GM23338 (cell line): Measurements from ENCODE around the gene PCBP3. TPM values are rescaled to one million over a fixed set of nuclear protein-coding genes. Genes with fewer than 3 reads are reported as not detected.
"Not testable (repeated sequence)": the region's sequence is repeated elsewhere in the genome, so short reads cannot be mapped to it uniquely, and the experiment has no call there.

Experiments
- ATAC-seq: fragments of 200-7000 bp; cut with Tn5 transposase; 3 replicates; pipeline ENCODE4 v1.9.1; 2020
- DNase-seq: peaks from one replicate; pipeline ENCODE4 v3.0.0-alpha.2; 2015; ENCODE audit warnings: low spot score
- H2AFZ ChIP-seq: fragments of 200-600 bp; sonication (generic); 2 replicates; pipeline ENCODE4 v1.8.0; 2016; ENCODE audit warnings: antibody characterized with exemption, mild to moderate bottlenecking, moderate library complexity
- H3F3A ChIP-seq: fragments of 200-600 bp; sonication (generic); replicated peaks from 2 replicates; pipeline ENCODE4 v1.8.0; 2017; ENCODE audit warnings: antibody characterized with exemption, mixed run types, low read depth
- H3K27ac ChIP-seq: fragments of 200-600 bp; sonication (generic); 2 replicates; pipeline ENCODE4 v1.6.1; 2016; ENCODE audit warnings: low read depth
- H3K27me3 ChIP-seq: fragments of 200-600 bp; sonication (generic); 2 replicates; pipeline ENCODE4 v1.8.0; 2016; ENCODE audit warnings: mild to moderate bottlenecking, mixed run types, moderate library complexity; ENCODE audit not compliant: insufficient read depth
- H3K36me3 ChIP-seq: fragments of 200-600 bp; sonication (generic); 2 replicates; pipeline ENCODE4 v1.8.0; 2016; ENCODE audit warnings: mild to moderate bottlenecking; ENCODE audit not compliant: insufficient read depth
- H3K4me1 ChIP-seq: fragments of 200-600 bp; sonication (generic); 2 replicates; pipeline ENCODE4 v1.8.0; 2016; ENCODE audit warnings: mild to moderate bottlenecking, moderate library complexity; ENCODE audit not compliant: insufficient read depth
- H3K4me2 ChIP-seq: fragments of 200-600 bp; sonication (generic); 2 replicates; pipeline ENCODE4 v1.7.1; 2017; ENCODE audit warnings: mixed run types
- H3K4me3 ChIP-seq: fragments of 200-600 bp; sonication (generic); 2 replicates; pipeline ENCODE4 v1.6.1; 2016; ENCODE audit warnings: mixed run types
- H3K79me2 ChIP-seq: fragments of 200-600 bp; sonication (generic); replicated peaks from 2 replicates; pipeline ENCODE4 v1.8.0; 2017; ENCODE audit warnings: mild to moderate bottlenecking; ENCODE audit not compliant: insufficient read depth
- H3K9me2 ChIP-seq: fragments of 200-600 bp; sonication (generic); 2 replicates; pipeline ENCODE4 v1.8.0; 2017; ENCODE audit not compliant: insufficient read depth
- H4K20me1 ChIP-seq: fragments of 200-600 bp; sonication (generic); replicated peaks from 2 replicates; pipeline ENCODE4 v1.8.0; 2017; ENCODE audit warnings: mild to moderate bottlenecking; ENCODE audit not compliant: insufficient read depth
- H3K27ac Mint-ChIP-seq: 2 replicates; pipeline ENCODE4 v1.8.0; 2020; ENCODE audit warnings: inconsistent platforms, mild to moderate bottlenecking, moderate library complexity, mixed read lengths
- H3K27me3 Mint-ChIP-seq: 3 replicates; pipeline ENCODE4 v1.8.0; 2022; ENCODE audit warnings: low read depth, mild to moderate bottlenecking, moderate library complexity, mixed read lengths, inconsistent platforms; ENCODE audit not compliant: insufficient read depth, poor library complexity
- H3K36me3 Mint-ChIP-seq: 3 replicates; pipeline ENCODE4 v1.8.0; 2021; ENCODE audit warnings: low read depth, mild to moderate bottlenecking, inconsistent platforms, moderate library complexity, mixed read lengths
- H3K4me1 Mint-ChIP-seq: 3 replicates; pipeline ENCODE4 v1.8.0; 2020; ENCODE audit warnings: mild to moderate bottlenecking, inconsistent platforms, mixed read lengths
- H3K4me3 Mint-ChIP-seq: 3 replicates; pipeline ENCODE4 v1.8.0; 2021; ENCODE audit warnings: moderate library complexity, mild to moderate bottlenecking, inconsistent platforms, mixed read lengths
- H3K9me3 Mint-ChIP-seq: 3 replicates; pipeline ENCODE4 v1.8.0; 2020; ENCODE audit warnings: moderate library complexity, mild to moderate bottlenecking, inconsistent platforms, mixed read lengths
- CREB1 ChIP-seq: fragments of 250-450 bp; sonication (Bioruptor Pico); IDR thresholded peaks from 2 replicates; pipeline ENCODE4 v1.5.0; 2020; ENCODE audit warnings: low read depth, mild to moderate bottlenecking, moderate library complexity
- EZH2 ChIP-seq: fragments of 200-600 bp; sonication (generic); IDR thresholded peaks from one replicate; pipeline ENCODE4 v1.8.0; 2017; ENCODE audit warnings: antibody characterized with exemption, mild to moderate bottlenecking, low read depth; ENCODE audit not compliant: unreplicated experiment
- EZH2phosphoT487 ChIP-seq: fragments of 200-600 bp; sonication (generic); IDR thresholded peaks from one replicate; pipeline ENCODE4 v1.8.1; 2018; ENCODE audit warnings: antibody characterized with exemption; ENCODE audit not compliant: unreplicated experiment
- JUNB ChIP-seq: IDR thresholded peaks from one replicate; pipeline ENCODE4 v1.6.1; 2016; ENCODE audit warnings: antibody characterized with exemption; ENCODE audit not compliant: unreplicated experiment
- NANOG ChIP-seq: IDR thresholded peaks from 2 replicates; pipeline ENCODE4 v1.6.1; 2016; ENCODE audit warnings: antibody characterized with exemption, borderline replicate concordance
- POLR2AphosphoS5 ChIP-seq: IDR thresholded peaks from 2 replicates; pipeline ENCODE4 v1.6.1; 2016; ENCODE audit warnings: antibody characterized with exemption, low read depth
- STAT1 ChIP-seq: IDR thresholded peaks from one replicate; pipeline ENCODE4 v1.6.1; 2016; ENCODE audit warnings: antibody characterized with exemption; ENCODE audit not compliant: unreplicated experiment
- ZNF114 ChIP-seq: fragments of 250-450 bp; sonication (Bioruptor Pico); IDR thresholded peaks from 2 replicates; pipeline ENCODE4 v1.5.0; 2020; ENCODE audit warnings: mild to moderate bottlenecking, moderate library complexity
- ZNF331 ChIP-seq: fragments of 250-450 bp; sonication (Bioruptor Pico); IDR thresholded peaks from 2 replicates; pipeline ENCODE4 v1.5.0; 2020; ENCODE audit warnings: low read depth, mild to moderate bottlenecking, moderate library complexity
- polyA plus RNA-seq: library from polyadenylated mRNA; unstranded; fragments of >200 nt; fragmentation: Nextera tagmentation; extraction: Ambion mirVana; gene quantifications from 2 replicates; pipeline ENCODE4 v1.2.1, GENCODE V29; 2016
- total RNA-seq: library from RNA; depleted of rRNA; stranded (reverse); fragments of >200 nt; shearing (Covaris generic); gene quantifications from 2 replicates; pipeline ENCODE4 v1.2.3, GENCODE V29; 2014
- TF ChIP-seq, protein P1 (sequence below), 2 experiments: fragments of 200-600 bp in 1 of 2; sonication (generic) in 1 of 2; conservative IDR thresholded peaks; 2 replicates each; pipeline versions ENCODE4 v1.5.1 to v1.6.1; 2016 to 2017; ENCODE audit warnings: antibody characterized with exemption in 2 of 2, low read depth in 2 of 2, mild to moderate bottlenecking in 2 of 2, moderate library complexity in 1 of 2
- TF ChIP-seq, protein P2 (sequence below): IDR thresholded peaks from 2 replicates; pipeline ENCODE4 v1.6.1; 2016; ENCODE audit warnings: antibody characterized with exemption

The PCBP3 gene
- total and polyA plus RNA-seq, 2 experiments from 2014 or later = 7.1 to 9.1 TPM

DNA sequence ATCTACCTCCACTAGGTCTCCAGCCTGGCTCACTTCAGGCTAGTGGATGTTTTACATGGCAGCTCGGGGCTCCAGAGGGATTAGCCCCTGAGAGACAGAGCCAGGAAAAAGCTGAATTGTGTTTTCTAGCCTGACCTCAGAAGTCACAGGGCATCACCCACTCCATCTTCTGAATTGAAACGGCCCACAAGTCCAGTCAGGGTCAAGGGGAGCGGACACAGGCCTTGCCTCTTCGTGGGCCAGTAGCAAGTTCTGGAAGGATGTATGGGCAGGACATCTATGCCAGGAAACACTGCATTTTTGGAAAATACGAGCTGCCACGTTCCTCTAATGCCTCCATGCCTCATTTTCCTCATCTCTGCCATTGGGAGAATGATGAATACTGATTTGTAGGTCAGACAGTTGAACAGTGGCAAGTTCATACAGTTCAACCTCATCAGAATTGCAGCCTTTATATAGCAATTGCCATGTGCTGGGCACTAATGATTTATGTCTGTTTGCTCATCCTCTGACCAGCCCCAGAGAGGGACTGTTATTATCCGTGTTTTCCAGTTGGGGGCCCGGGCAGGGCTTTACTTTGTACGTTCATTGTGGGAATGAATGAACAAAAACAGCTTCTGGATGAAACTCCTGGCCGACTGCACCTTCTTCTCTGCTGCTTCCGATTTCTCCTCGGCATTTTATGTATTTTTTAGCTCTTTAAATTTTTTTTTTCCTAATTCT is 23.2 kb upstream of the PCBP3 start (continued):
- TF ChIP-seq, protein P1, sequence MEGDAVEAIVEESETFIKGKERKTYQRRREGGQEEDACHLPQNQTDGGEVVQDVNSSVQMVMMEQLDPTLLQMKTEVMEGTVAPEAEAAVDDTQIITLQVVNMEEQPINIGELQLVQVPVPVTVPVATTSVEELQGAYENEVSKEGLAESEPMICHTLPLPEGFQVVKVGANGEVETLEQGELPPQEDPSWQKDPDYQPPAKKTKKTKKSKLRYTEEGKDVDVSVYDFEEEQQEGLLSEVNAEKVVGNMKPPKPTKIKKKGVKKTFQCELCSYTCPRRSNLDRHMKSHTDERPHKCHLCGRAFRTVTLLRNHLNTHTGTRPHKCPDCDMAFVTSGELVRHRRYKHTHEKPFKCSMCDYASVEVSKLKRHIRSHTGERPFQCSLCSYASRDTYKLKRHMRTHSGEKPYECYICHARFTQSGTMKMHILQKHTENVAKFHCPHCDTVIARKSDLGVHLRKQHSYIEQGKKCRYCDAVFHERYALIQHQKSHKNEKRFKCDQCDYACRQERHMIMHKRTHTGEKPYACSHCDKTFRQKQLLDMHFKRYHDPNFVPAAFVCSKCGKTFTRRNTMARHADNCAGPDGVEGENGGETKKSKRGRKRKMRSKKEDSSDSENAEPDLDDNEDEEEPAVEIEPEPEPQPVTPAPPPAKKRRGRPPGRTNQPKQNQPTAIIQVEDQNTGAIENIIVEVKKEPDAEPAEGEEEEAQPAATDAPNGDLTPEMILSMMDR (conservative IDR thresholded peaks at IDR 0.05; ENCODE audit: low read depth in 2 of 2) = no peak
- no peak for TF ChIP-seq JUNB
- no peak for TF ChIP-seq NANOG
- TF ChIP-seq ZNF114 (CRISPR knock-in tag) = no peak

- not testable (repeated sequence) for H3K4me3 Mint-ChIP-seq, H2AFZ ChIP-seq, H3K4me2 ChIP-seq, H3K4me1 Mint-ChIP-seq, H3K79me2 ChIP-seq, H3F3A ChIP-seq, H3K4me1 ChIP-seq, ATAC-seq, H3K4me3 ChIP-seq, H3K27me3 Mint-ChIP-seq, H3K9me2 ChIP-seq, H3K36me3 Mint-ChIP-seq, H4K20me1 ChIP-seq, H3K27ac Mint-ChIP-seq, H3K27me3 ChIP-seq, H3K27ac ChIP-seq, DNase-seq, H3K9me3 Mint-ChIP-seq, H3K36me3 ChIP-seq
Measured at GRCh38 chr21:45621435-45622331, 21.8 kb upstream of the PCBP3 start.

GRCh38 chr21:45622416-45623097 is 21.0 kb upstream of the PCBP3 start:
- no peaks in the 10 kb centered on the region for H3K4me1 ChIP-seq
- no peaks in the 10 kb centered on the region for H4K20me1 ChIP-seq
- no peak overlapping the region for H3K4me2 ChIP-seq
- no peaks in the 10 kb centered on the region for H3K27me3 ChIP-seq
- ATAC-seq = no peak; the same call in 2 of the 3 replicates
- no peaks in the 10 kb centered on the region for H3K79me2 ChIP-seq
- Mint-ChIP-seq H3K27me3 (peaks cover 6% of the 10 kb centered on the region), H3K36me3 (no peaks in the 10 kb centered on the region), H3K4me3 (no peak overlapping the region), H3K4me1 (peaks cover 6% of the 10 kb centered on the region; the same call in 2 of the 3 replicates), H3K9me3 (peaks cover 6% of the 10 kb centered on the region), H3K27ac (no peak overlapping the region)
- H2AFZ ChIP-seq = no peak overlapping the region
- H3K9me2 ChIP-seq = no peaks in the 10 kb centered on the region
- H3F3A ChIP-seq = no peaks in the 10 kb centered on the region
- no peak overlapping the region for H3K4me3 ChIP-seq
- no peak overlapping the region for H3K27ac ChIP-seq
- no peaks in the 10 kb centered on the region for H3K36me3 ChIP-seq
- DNase-seq = no peak
- TF ChIP-seq STAT1 = no peak
- no peak for TF ChIP-seq CREB1 (CRISPR knock-in tag)
- no peak for TF ChIP-seq EZH2
- TF ChIP-seq, protein P2, sequence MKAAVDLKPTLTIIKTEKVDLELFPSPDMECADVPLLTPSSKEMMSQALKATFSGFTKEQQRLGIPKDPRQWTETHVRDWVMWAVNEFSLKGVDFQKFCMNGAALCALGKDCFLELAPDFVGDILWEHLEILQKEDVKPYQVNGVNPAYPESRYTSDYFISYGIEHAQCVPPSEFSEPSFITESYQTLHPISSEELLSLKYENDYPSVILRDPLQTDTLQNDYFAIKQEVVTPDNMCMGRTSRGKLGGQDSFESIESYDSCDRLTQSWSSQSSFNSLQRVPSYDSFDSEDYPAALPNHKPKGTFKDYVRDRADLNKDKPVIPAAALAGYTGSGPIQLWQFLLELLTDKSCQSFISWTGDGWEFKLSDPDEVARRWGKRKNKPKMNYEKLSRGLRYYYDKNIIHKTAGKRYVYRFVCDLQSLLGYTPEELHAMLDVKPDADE = no peak
- TF ChIP-seq, protein P1 (conservative IDR thresholded peaks at IDR 0.05; ENCODE audit: low read depth in 2 of 2) = no peak
- no peak for TF ChIP-seq EZH2phosphoT487
- TF ChIP-seq POLR2AphosphoS5 = no peak
- no peak for TF ChIP-seq ZNF331 (CRISPR knock-in tag)
